Transverse colon (tissue), 4 donors: Measurements from ENCODE around the gene PTPRO.

Source experiments
- POLR2A ChIP-seq: fragments of 450-650 bp; IDR thresholded peaks from one replicate; pipeline ENCODE4 v1.6.1; 2016; ENCODE audit warnings: antibody characterized with exemption, mild to moderate bottlenecking, moderate library complexity
- POLR2AphosphoS5 ChIP-seq, 3 donors: sonication (generic); formaldehyde crosslinking; IDR thresholded peaks; one replicate each; pipeline ENCODE4 v1.6.1; 2016; ENCODE audit warnings: antibody characterized with exemption in 3 of 3
- TF ChIP-seq, protein P1 (sequence below), 5 experiments: fragments of 200-600 bp in 3 of 5; fragments of 450-650 bp in 2 of 5; sonication (generic) in 3 of 5; IDR thresholded peaks; 1 replicate in 2 of 5; 2 replicates in 3 of 5; pipeline ENCODE4 v1.5.1; 2016 to 2017; ENCODE audit warnings: antibody characterized with exemption in 5 of 5, inconsistent platforms in 3 of 5, mild to moderate bottlenecking in 2 of 5, moderate library complexity in 1 of 5

DNA sequence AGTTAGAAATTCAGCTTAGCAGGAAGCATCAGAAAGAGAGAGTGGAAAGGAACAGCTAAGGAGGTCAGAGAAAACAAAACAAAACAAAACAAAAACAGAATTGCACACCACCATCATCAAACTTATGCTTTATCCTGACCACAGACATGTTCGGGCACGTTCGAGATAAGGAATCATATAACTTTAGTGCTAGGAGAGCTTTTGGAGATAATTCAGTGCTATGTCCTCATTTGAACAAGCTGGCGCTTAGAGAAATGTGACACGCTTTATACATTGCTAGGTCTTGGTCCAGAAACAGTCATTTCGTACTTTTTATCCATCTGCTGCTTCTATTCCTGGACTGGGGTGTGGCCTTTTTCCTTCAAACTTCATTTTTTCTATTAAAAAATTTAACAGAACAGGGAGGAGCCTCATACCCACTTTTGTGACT, 213.1 kb downstream of the PTPRO start:
- TF ChIP-seq, protein P1, sequence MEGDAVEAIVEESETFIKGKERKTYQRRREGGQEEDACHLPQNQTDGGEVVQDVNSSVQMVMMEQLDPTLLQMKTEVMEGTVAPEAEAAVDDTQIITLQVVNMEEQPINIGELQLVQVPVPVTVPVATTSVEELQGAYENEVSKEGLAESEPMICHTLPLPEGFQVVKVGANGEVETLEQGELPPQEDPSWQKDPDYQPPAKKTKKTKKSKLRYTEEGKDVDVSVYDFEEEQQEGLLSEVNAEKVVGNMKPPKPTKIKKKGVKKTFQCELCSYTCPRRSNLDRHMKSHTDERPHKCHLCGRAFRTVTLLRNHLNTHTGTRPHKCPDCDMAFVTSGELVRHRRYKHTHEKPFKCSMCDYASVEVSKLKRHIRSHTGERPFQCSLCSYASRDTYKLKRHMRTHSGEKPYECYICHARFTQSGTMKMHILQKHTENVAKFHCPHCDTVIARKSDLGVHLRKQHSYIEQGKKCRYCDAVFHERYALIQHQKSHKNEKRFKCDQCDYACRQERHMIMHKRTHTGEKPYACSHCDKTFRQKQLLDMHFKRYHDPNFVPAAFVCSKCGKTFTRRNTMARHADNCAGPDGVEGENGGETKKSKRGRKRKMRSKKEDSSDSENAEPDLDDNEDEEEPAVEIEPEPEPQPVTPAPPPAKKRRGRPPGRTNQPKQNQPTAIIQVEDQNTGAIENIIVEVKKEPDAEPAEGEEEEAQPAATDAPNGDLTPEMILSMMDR (IDR thresholded peaks at IDR 0.05), result no peak
- TF ChIP-seq POLR2A, result no peak
- TF ChIP-seq POLR2AphosphoS5 (IDR thresholded peaks at IDR 0.05), result no peak
